Activated CD4-positive, alpha-beta T cell treated with anti-CD3 and anti-CD28 coated beads, Interleukin-2, amount 50 U/mL, for 48 hours (primary cell): Measurements from ENCODE around the gene ARHGEF40.

Source experiments
- DNase-seq, 2 experiments: peaks; one replicate each; pipeline ENCODE4 v3.0.0-alpha.2; 2020

Gene ARHGEF40

GRCh38 chr14:21070083-21070609 lies at the start of gene ARHGEF40:
Gene ARHGEF40 (plus strand): TSS chr14:21070304. CDS start chr14:21070397, 93 bp downstream.
- DNase-seq = peak in 1 of 2 experiments; percentile 27

DNA sequence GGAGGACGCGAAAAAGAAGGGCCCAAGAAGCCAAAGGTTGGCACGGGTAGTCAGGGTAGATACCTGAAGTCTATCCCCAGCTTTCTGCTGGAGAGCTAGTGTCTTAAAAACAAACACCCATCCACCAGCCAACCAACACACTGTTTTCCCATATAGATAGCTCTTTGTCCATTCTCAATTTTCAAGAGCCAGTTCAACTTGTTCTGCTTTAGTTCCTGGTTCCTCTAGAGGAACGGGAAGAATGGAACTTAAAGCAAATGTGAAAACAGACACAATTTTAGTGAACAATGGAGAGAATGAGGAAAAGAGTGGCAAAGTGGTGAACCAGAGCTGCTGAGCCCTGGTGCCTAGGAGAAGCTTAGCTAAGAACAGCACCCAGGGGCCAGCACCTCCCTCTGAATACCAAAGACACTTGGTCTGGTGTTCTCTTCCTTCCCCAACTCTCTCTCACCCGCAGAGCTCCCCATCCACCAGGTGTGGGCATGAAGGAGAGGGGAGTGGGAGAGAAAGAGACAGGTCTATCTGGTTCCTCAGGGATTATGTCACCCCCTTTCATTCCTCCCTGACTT lies 49.0 kb upstream of the ARHGEF40 start:
- no peak for DNase-seq

DNA sequence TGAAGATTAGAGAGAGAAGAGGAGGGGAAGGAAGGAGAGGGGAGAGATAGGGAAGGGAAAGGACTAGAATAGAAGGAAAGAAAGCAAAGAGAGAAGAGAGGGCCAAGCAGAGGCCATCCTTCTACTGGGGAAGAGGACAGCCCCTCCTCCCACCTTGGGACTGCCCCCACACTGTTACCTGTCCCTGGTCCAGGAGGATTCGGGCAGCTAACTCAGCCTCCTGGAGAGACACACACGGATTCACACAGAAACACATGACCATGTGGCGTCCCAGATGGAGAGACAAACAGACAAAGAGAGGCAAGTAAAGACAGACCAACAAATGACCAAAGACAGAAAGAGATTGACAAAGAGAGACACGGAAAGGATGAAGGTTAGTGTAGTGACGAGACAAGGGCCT lies 47.4 kb upstream of the ARHGEF40 start:
- no peak for DNase-seq

DNA sequence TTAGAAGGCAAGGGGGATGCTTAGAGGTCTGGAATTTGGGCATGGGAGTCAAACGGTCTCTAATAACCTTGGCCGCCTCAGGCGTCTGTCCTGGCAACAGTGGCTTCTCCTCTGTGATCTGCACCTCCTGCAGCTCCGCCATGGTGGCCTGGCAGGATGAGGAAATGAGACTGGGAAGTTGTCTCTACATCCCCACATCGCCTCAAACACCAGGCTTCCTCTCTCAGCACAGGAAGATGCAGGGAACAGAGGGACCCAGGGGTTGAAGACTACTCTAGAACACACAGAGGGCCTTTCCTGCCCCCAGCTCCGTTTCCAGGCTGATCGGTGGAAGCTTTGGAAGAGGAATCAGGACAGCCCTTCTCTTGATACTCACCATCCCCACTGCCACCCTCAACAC lies 46.9 kb upstream of the ARHGEF40 start:
- DNase-seq = no peak

GRCh38 chr14:21023817-21024584 lies 46.1 kb upstream of the ARHGEF40 start:
- DNase-seq = peak in 1 of 2 experiments; percentile 24

DNA sequence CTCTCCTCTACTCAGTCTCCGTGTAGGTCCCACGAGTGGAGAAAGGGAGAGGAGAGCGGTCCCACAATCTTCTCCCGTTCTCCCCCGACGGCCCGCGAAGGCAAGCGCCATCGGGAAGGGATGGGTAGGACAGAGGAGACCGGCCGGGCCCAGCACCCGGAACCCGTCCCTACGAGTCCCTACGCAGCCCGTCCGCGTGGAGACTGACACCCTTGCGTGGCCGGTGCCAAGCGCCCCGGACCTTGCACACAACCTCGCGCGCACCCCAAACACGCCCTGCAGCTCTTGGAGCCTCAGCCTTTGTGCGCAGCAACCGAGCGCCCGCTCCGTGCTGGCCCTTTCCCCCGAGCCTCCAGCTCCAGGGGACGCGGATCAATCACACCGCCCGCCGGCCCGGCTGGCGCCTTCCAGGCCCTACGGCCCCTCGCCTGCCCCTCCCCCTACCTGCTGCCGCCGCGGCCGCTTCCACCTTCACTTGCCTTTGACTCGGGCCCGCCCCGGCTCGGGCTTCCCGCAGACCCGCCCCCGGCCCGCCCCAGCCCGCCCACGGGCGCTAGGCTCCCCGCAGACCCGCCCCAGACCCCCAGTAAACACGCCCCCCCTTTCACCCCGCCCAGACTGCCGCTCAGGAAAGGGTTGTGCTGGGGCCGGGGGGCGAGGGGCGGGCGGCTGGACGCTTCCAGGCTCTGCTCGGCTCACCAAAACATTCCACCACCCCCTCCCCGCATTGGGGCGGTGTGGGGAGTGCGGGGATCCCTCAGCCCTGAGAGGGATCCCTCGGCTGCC lies 45.3 kb upstream of the ARHGEF40 start, which contains the start of gene NDRG2:
Gene NDRG2 (minus strand): TSS at position 477 of the 786 bp plus-strand sequence. CDS start 1,746 bp downstream, outside the sequence.
- peak; percentile 65 to 67 for DNase-seq

GRCh38 chr14:21025371-21026273 lies 44.5 kb upstream of the ARHGEF40 start:
- DNase-seq = peak; percentile 14

- no peak for DNase-seq
These were observed 43.7 kb upstream of the ARHGEF40 start for GRCh38 chr14:21026274-21026987.

- no peak for DNase-seq
These were observed 43.2 kb upstream of the ARHGEF40 start for GRCh38 chr14:21026988-21027315.

DNA sequence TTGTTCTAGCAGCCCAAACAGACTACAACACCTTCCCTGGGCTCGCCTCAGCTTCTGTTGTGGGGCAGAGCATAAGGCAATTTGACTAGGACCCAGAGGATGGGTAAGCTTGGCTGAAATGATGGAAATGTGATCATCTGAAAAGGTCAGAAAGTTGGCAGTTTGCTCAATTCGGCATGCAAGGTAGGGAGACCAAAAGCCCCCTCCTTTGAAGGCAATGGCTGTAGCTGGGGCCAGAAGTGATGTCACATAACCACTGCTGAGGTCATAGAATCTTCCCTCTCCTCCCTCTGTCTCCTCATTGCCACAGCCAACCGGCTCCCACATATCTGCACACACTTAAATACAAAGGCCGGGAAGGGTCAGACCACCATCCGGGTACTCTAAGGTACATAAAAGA lies 40.2 kb upstream of the ARHGEF40 start, which contains the start of gene TPPP2:
Gene TPPP2 (plus strand): TSS at position 301 of the 400 bp plus-strand sequence. CDS start 365 bp downstream, outside the sequence.
- no peak for DNase-seq

GRCh38 chr14:21030531-21030930 lies 39.6 kb upstream of the ARHGEF40 start:
- no peak for DNase-seq

- no peak for DNase-seq
These were observed 37.6 kb upstream of the ARHGEF40 start for GRCh38 chr14:21032326-21033132.

DNA sequence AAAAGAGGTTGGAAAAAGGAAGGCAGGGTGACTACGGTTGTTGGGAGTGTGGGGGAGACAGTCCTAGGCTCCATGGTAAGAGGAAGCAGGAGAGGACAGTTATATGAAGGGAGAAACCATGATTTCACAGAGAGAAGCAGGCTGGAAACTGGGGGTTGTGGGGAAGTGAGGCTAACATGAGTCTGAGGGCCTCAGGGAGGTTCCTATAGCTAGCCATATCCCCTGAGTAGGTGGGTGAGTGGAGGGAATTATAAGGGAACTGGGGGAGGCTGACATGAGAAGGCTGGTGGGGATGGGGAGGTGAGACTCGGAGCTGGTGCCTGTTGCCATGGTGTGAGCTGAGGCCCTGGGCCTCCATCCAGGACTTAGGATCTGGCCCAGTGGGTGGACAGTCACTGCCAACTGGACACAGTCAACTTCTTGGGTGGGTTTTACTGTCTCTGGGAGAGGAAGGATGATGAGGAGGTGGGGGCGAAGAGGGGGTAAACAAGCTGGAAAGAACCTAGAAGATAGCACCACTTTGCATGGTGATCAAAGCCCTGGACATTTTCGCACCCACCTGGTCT lies 36.9 kb upstream of the ARHGEF40 start:
- DNase-seq = no peak

GRCh38 chr14:21034707-21035106 lies 35.4 kb upstream of the ARHGEF40 start, which contains the start of gene RNASE13:
Gene RNASE13 (minus strand): TSS chr14:21034807. CDS start chr14:21034288, 519 bp downstream.
- DNase-seq = no peak

DNA sequence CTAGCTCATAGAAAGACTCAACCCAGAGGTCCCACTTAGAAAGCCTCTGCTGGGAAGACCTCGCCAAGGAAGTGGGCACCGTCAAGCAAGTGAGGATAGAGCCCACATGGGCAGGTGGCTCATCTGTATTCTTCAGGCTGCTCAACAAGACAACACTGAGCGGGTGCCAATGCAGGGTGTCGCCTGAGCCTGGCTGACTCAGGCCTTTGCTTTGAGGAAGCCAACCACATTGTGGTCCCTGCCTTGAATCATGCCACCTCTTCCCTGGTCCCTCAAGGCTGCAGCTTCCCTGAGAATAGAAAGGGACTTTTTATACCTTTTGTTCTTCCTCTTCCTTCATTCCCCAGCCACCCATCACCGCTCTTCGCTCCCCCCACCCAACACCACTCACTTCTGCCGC lies 33.4 kb upstream of the ARHGEF40 start:
- DNase-seq = no peak

DNA sequence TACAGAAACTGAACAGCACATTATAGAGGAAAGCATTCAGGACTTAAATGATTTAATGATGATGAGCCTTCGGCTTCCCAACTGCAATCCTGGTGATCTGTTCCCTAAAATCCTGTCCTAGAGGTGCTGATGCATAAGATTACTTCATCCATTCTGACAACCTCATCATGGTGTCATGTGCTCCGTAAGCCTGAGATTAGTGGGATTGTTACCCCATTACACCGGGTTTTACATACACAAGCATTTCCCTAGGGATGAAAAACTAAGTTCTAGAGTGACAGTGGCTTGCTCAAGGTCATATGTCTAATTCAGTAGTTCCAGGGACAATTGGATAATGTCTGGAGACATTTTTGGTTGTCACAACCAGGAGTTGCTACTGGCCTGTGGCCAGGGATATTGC lies 32.9 kb upstream of the ARHGEF40 start:
- no peak for DNase-seq

GRCh38 chr14:21038441-21039422 lies 31.4 kb upstream of the ARHGEF40 start:
- no peak for DNase-seq

DNA sequence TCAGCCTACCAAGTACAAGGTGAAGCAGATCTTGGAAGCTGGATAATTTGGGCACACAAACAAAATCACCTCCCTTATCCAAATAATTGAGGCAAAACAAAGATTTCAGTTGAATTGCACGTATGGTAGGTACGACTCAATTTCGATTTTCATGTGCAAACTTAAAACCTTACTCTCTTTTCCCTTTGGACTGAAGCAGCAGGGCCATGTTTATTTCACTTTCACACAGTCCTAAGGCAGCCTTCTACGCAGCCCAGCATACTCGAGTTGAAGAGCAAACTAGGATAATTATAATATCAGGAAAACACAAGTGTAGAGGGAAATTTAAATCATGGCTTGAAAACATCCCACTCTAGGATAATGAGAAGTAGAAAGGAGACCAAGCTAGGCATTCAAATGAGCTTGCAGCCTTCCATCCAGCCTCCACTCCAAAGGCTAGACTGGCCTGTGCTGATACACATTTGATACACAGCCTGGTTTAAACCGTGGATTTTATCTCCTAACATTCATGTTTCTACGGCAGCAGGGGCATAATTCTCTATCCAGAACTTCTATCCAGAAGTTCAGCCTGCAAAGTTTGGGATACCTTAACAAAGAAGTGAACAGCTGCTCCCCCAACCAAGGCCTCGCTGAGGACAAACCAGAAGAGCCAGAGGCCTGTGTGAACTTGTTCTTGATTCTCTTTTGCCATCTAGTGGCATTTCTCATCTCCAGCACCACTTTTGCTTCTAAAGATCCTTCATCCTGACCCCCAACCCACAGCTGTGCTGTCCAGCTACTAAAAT lies 30.3 kb upstream of the ARHGEF40 start:
- DNase-seq = peak in 1 of 2 experiments; percentile 10
